A549 (cell line): ENCODE measurements around the gene RBMS3.

Experiments used
- CTCF ChIP-seq: fragments of >200 bp; sonication (Bioruptor Twin); formaldehyde crosslinking; IDR thresholded peaks from 3 replicates; pipeline ENCODE4 v1.5.1; 2016
- ZSCAN20 ChIP-seq: fragments of 250-450 bp; sonication (Bioruptor Pico); IDR thresholded peaks from 2 replicates; pipeline ENCODE4 v1.8.0; 2022; ENCODE audit warnings: mild to moderate bottlenecking, moderate library complexity

- TF ChIP-seq ZSCAN20 (no peak), CTCF (no peak)
These were observed 331.7 kb downstream of the RBMS3 start for GRCh38 chr3:29612536-29612935.
